CD14-positive monocyte (primary cell): ENCODE measurements around the gene INPP4B. TPM values are rescaled to one million over a fixed set of nuclear protein-coding genes. Genes with fewer than 3 reads are reported as not detected.

Experiments used
- DNase-seq, 3 donors: peaks; one replicate each; pipeline ENCODE4 v3.0.0-alpha.2; 2011 to 2022
- H2AFZ ChIP-seq: 2 replicates; pipeline ENCODE4 v1.6.0; 2012; ENCODE audit warnings: mild to moderate bottlenecking, low read depth, low read length, inconsistent platforms; ENCODE audit not compliant: insufficient read depth, poor library complexity, severe bottlenecking
- H3K27ac ChIP-seq, 2 donors: 1 replicate in 1 of 2; 2 replicates in 1 of 2; pipeline ENCODE4 v1.5.1; 2012 to 2013; ENCODE audit warnings: low read length in 2 of 2, control low read depth in 1 of 2, inconsistent platforms in 1 of 2, low read depth in 1 of 2, mild to moderate bottlenecking in 1 of 2
- H3K27me3 ChIP-seq, 2 donors: one replicate each; pipeline versions ENCODE4 v1.6.0 to v1.6.1; 2011 to 2013; ENCODE audit warnings: low read length in 2 of 2; ENCODE audit not compliant: control insufficient read depth in 2 of 2, insufficient read depth in 2 of 2
- H3K36me3 ChIP-seq, 2 donors: replicated peaks in 1 of 2; 1 replicate in 1 of 2; 2 replicates in 1 of 2; pipeline versions ENCODE4 v1.5.1 to v1.6.1; 2012 to 2013; ENCODE audit warnings: low read length in 2 of 2, control low read depth in 1 of 2, inconsistent platforms in 1 of 2, mild to moderate bottlenecking in 1 of 2; ENCODE audit not compliant: insufficient read depth in 2 of 2, control insufficient read depth in 1 of 2
- H3K4me1 ChIP-seq, 2 donors: 1 replicate in 1 of 2; 2 replicates in 1 of 2; pipeline versions ENCODE4 v1.5.1 to v1.6.1; 2012 to 2013; ENCODE audit warnings: low read length in 2 of 2, control low read depth in 1 of 2, inconsistent platforms in 1 of 2, mild to moderate bottlenecking in 1 of 2, moderate library complexity in 1 of 2; ENCODE audit not compliant: insufficient read depth in 2 of 2, control insufficient read depth in 1 of 2
- H3K4me2 ChIP-seq: replicated peaks from 2 replicates; pipeline ENCODE3; 2012; ENCODE audit warnings: low read length, moderate library complexity, mild to moderate bottlenecking; ENCODE audit not compliant: poor library complexity, severe bottlenecking; ENCODE audit errors: extremely low read depth
- H3K4me3 ChIP-seq, 3 experiments: fragments of 200-600 bp in 1 of 3; sonication (generic) in 1 of 3; replicated peaks in 1 of 3; 1 replicate in 2 of 3; 2 replicates in 1 of 3; pipeline ENCODE4 v1.5.1; 2011 to 2013; ENCODE audit warnings: low read length in 3 of 3, mild to moderate bottlenecking in 3 of 3, control low read depth in 2 of 3, low read depth in 2 of 3, inconsistent platforms in 1 of 3, moderate library complexity in 1 of 3
- H3K79me2 ChIP-seq: 2 replicates; pipeline ENCODE4 v1.6.0; 2012; ENCODE audit warnings: mild to moderate bottlenecking, control low read depth, inconsistent platforms, low read length, moderate library complexity; ENCODE audit not compliant: insufficient read depth
- H3K9ac ChIP-seq: 2 replicates; pipeline ENCODE4 v1.6.0; 2017; ENCODE audit warnings: low read length, mild to moderate bottlenecking; ENCODE audit not compliant: insufficient read depth, poor library complexity, severe bottlenecking
- H3K9me3 ChIP-seq, 2 donors: replicated peaks in 1 of 2; 1 replicate in 1 of 2; 2 replicates in 1 of 2; pipeline versions ENCODE4 v1.5.1 to v1.6.1; 2012 to 2013; ENCODE audit warnings: low read length in 2 of 2, control low read depth in 1 of 2; ENCODE audit not compliant: control insufficient read depth in 1 of 2, insufficient read depth in 1 of 2
- H4K20me1 ChIP-seq: 2 replicates; pipeline ENCODE4 v1.6.0; 2012; ENCODE audit warnings: mild to moderate bottlenecking, low read length, control low read depth, moderate library complexity; ENCODE audit not compliant: insufficient read depth
- H3K27ac Mint-ChIP-seq, 7 donors: one replicate each; pipeline ENCODE4 v1.8.0; 2020; ENCODE audit warnings: mild to moderate bottlenecking in 7 of 7, mixed read lengths in 7 of 7, moderate library complexity in 6 of 7, inconsistent platforms in 2 of 7
- H3K27me3 Mint-ChIP-seq, 3 donors: one replicate each; pipeline ENCODE4 v1.8.0; 2021 to 2022; ENCODE audit warnings: low read depth in 3 of 3, mild to moderate bottlenecking in 3 of 3, mixed read lengths in 3 of 3, moderate library complexity in 3 of 3, inconsistent platforms in 1 of 3
- H3K36me3 Mint-ChIP-seq, 2 donors: one replicate each; pipeline ENCODE4 v1.8.0; 2020; ENCODE audit warnings: mixed read lengths in 2 of 2, inconsistent platforms in 1 of 2, mild to moderate bottlenecking in 1 of 2
- H3K4me1 Mint-ChIP-seq: one replicate; pipeline ENCODE4 v1.8.0; 2020; ENCODE audit warnings: mild to moderate bottlenecking, mixed read lengths
- H3K4me3 Mint-ChIP-seq, 2 donors: one replicate each; pipeline ENCODE4 v1.8.0; 2020; ENCODE audit warnings: mild to moderate bottlenecking in 2 of 2, mixed read lengths in 2 of 2, moderate library complexity in 1 of 2
- H3K9me3 Mint-ChIP-seq, 7 donors: one replicate each; pipeline ENCODE4 v1.8.0; 2020 to 2022; ENCODE audit warnings: mixed read lengths in 7 of 7, mild to moderate bottlenecking in 6 of 7, moderate library complexity in 6 of 7, inconsistent platforms in 2 of 7
- CTCF ChIP-seq: fragments of 200-600 bp; IDR thresholded peaks from one replicate; pipeline ENCODE4 v1.8.0; 2022; ENCODE audit warnings: antibody characterized with exemption, mild to moderate bottlenecking
- WGBS: methylation state at CpG from one replicate; pipeline ENCODE4 v1.1.5; 2013; ENCODE audit warnings: missing lambda C conversion rate; ENCODE audit not compliant: insufficient coverage; 5-methylcytosine and 5-hydroxymethylcytosine counted together
- intact Hi-C, 2 donors: fragments of 100-400 bp; cut with micrococcal nuclease; formaldehyde crosslinking; loops; one replicate each; pipeline versions ENCODE4 v1.15.0 to v1.15.1; 2023
- polyA plus RNA-seq, 3 donors: library from polyadenylated mRNA; depleted of rRNA in 1 of 3; unstranded in 2 of 3; stranded (reverse) in 1 of 3; fragments of 300-500 nt in 2 of 3; fragments of >200 nt in 1 of 3; fragmentation: Illumina TruSeq in 2 of 3; gene quantifications; 1 replicate in 2 of 3; 2 replicates in 1 of 3; pipeline ENCODE4 v1.2.3, GENCODE V29; 2012 to 2021

The INPP4B gene
- polyA plus RNA-seq, 3 donors: 0.13 to 0.38 (median 0.22) TPM

- Histone ChIP-seq H3K79me2 (no peaks in the 10 kb centered on the region), H3K36me3 (no peaks in the 10 kb centered on the region), H3K4me1 (no peaks in the 10 kb centered on the region), H3K27me3 (no peaks in the 10 kb centered on the region), H3K9me3 (peaks cover 0 to under 1% of the 10 kb centered on the region in 2 donors), H2AFZ (no peak overlapping the region), H3K4me2 (no peak overlapping the region), H4K20me1 (no peaks in the 10 kb centered on the region), H3K9ac (no peak overlapping the region), H3K4me3 (no peak overlapping the region), H3K27ac (no peak overlapping the region)
- no peak for TF ChIP-seq CTCF
- no CpG with 5 or more reads among the region's 1 CpG for WGBS
- no peak overlapping the region for H3K27ac Mint-ChIP-seq
- H3K4me3 Mint-ChIP-seq: no peak overlapping the region
- H3K4me1 Mint-ChIP-seq: no peaks in the 10 kb centered on the region
- DNase-seq: no peak
- intact Hi-C loops: no loop called here
- no peaks in the 10 kb centered on the region for H3K36me3 Mint-ChIP-seq
- H3K9me3 Mint-ChIP-seq: peaks cover 0 to 20% (median 5%) of the 10 kb centered on the region in 7 donors
- H3K27me3 Mint-ChIP-seq: no peaks in the 10 kb centered on the region
These were observed 449.8 kb downstream of the INPP4B start for GRCh38 chr4:142396279-142396678.

- no peak for DNase-seq
- Mint-ChIP-seq H3K36me3 (no peaks in the 10 kb centered on the region), H3K27me3 (no peaks in the 10 kb centered on the region), H3K4me3 (no peak overlapping the region), H3K27ac (no peak overlapping the region), H3K9me3 (peaks cover 2 to 20% (median 5%) of the 10 kb centered on the region in 7 donors), H3K4me1 (no peaks in the 10 kb centered on the region)
- TF ChIP-seq CTCF: no peak
- no peak overlapping the region for H2AFZ ChIP-seq
- H3K36me3 ChIP-seq: no peaks in the 10 kb centered on the region
- 100% methylated on average over 1 of the region's 4 CpGs for WGBS
- H3K9me3 ChIP-seq: peaks cover 0 to 4% of the 10 kb centered on the region in 2 donors
- intact Hi-C loops: no loop called here
- H4K20me1 ChIP-seq: no peaks in the 10 kb centered on the region
- H3K27me3 ChIP-seq: no peaks in the 10 kb centered on the region
- no peak overlapping the region for H3K9ac ChIP-seq
- H3K27ac ChIP-seq: no peak overlapping the region
- no peaks in the 10 kb centered on the region for H3K79me2 ChIP-seq
- no peaks in the 10 kb centered on the region for H3K4me1 ChIP-seq
- no peak overlapping the region for H3K4me3 ChIP-seq
- H3K4me2 ChIP-seq: no peak overlapping the region
These were observed 453.0 kb downstream of the INPP4B start for GRCh38 chr4:142393127-142393526.
